Measurements from ENCODE around the gene SGPP2.

The SGPP2 gene

GRCh38 chr2:222459983-222460382 is 35.6 kb downstream of the SGPP2 start:
- no peak overlapping the region for H3K4me3 ChIP-seq (ENCODE audit: control insufficient read depth, low read depth, low read length)
- no peak for TF ChIP-seq CTCF (IDR thresholded peaks at IDR 0.05; ENCODE audit: control insufficient read depth, insufficient read depth, low read depth, low read length, missing control alignments)
- no peak for DNase-seq (ENCODE audit: low read depth)

- TF ChIP-seq CTCF (IDR thresholded peaks at IDR 0.05; ENCODE audit: control insufficient read depth, insufficient read depth, low read depth, low read length, missing control alignments), result no peak
- H3K4me3 ChIP-seq (ENCODE audit: control insufficient read depth, low read depth, low read length), result no peak overlapping the region
- no peak for DNase-seq (ENCODE audit: low read depth)
Measured at GRCh38 chr2:222465746-222466145, 41.4 kb downstream of the SGPP2 start.

- no peak overlapping the region for H3K4me3 ChIP-seq (ENCODE audit: control insufficient read depth, low read depth, low read length)
- no peak for DNase-seq (ENCODE audit: low read depth)
- no peak for TF ChIP-seq CTCF (IDR thresholded peaks at IDR 0.05; ENCODE audit: control insufficient read depth, insufficient read depth, low read depth, low read length, missing control alignments)
Measured at GRCh38 chr2:222468346-222468745, 44.0 kb downstream of the SGPP2 start.

- no peak for DNase-seq (ENCODE audit: low read depth)
- no peak overlapping the region for H3K4me3 ChIP-seq (ENCODE audit: control insufficient read depth, low read depth, low read length)
- TF ChIP-seq CTCF (IDR thresholded peaks at IDR 0.05; ENCODE audit: control insufficient read depth, insufficient read depth, low read depth, low read length, missing control alignments), result no peak
Measured at GRCh38 chr2:222470802-222471468, 46.6 kb downstream of the SGPP2 start.

GRCh38 chr2:222477962-222478608 is 53.7 kb downstream of the SGPP2 start:
- TF ChIP-seq CTCF (IDR thresholded peaks at IDR 0.05; ENCODE audit: control insufficient read depth, insufficient read depth, low read depth, low read length, missing control alignments), result no peak
- no peak overlapping the region for H3K4me3 ChIP-seq (ENCODE audit: control insufficient read depth, low read depth, low read length)
- no peak for DNase-seq (ENCODE audit: low read depth)

GRCh38 chr2:222479859-222480258 is 55.5 kb downstream of the SGPP2 start:
- no peak for TF ChIP-seq CTCF (IDR thresholded peaks at IDR 0.05; ENCODE audit: control insufficient read depth, insufficient read depth, low read depth, low read length, missing control alignments)
- H3K4me3 ChIP-seq (ENCODE audit: control insufficient read depth, low read depth, low read length), result no peak overlapping the region
- DNase-seq (ENCODE audit: low read depth), result no peak

Measured in AG09309 (cell line).